ENCODE data around the gene ZSCAN12. TPM values are rescaled to one million over a fixed set of nuclear protein-coding genes. Genes with fewer than 3 reads are reported as not detected.

ZSCAN12 gene
- total and polyA plus RNA-seq, 2 of the 13 experiments (the other 11 are each of a cell fraction or from before 2014, with no cell fraction given) = 2.8 to 8.9 TPM

GRCh38 chr6:28335564-28336283, 63.8 kb downstream of the ZSCAN12 start, which contains the start of gene ZSCAN31 (continued):
- 0 out of 2 replicates have a peak, but pooled peaks have one; percentile 86 for TF ChIP-seq ZBTB3 (CRISPR knock-in tag; IDR thresholded peaks at IDR 0.05; ENCODE audit: borderline replicate concordance, low read depth)
- no peak for TF ChIP-seq LBX2 (CRISPR knock-in tag; IDR thresholded peaks at IDR 0.05; ENCODE audit: borderline replicate concordance)
- peak; percentile 44; the same call in 1 of the 2 replicates for TF ChIP-seq FOXO1 (CRISPR knock-in tag; IDR thresholded peaks at IDR 0.05)
- TF ChIP-seq ZFP36 (IDR thresholded peaks at IDR 0.05; ENCODE audit: borderline replicate concordance, low read depth, low read length, partially characterized antibody) = no peak
- peak; percentile 91 for TF ChIP-seq BRD4 (CRISPR knock-in tag; IDR thresholded peaks at IDR 0.05)
- TF ChIP-seq ZFP36L2 (CRISPR knock-in tag; IDR thresholded peaks at IDR 0.05) = no peak
- TF ChIP-seq SMAD3 (CRISPR knock-in tag; IDR thresholded peaks at IDR 0.05) = peak; percentile 30; the same call in 1 of the 2 replicates
- no peak for TF ChIP-seq ZNF616 (CRISPR knock-in tag; IDR thresholded peaks at IDR 0.05; ENCODE audit: low read depth)
- no peak for TF ChIP-seq NFATC3 (CRISPR knock-in tag; IDR thresholded peaks at IDR 0.05)
- 0 out of 2 replicates have a peak, but pooled peaks have one; percentile 32 for TF ChIP-seq ZNF333 (CRISPR knock-in tag; IDR thresholded peaks at IDR 0.05; ENCODE audit: borderline replicate concordance)
- TF ChIP-seq MAZ (IDR thresholded peaks at IDR 0.05; ENCODE audit: borderline replicate concordance, low read depth, low read length) = no peak
- peak; percentile 51 for TF ChIP-seq MAZ (CRISPR knock-in tag; IDR thresholded peaks at IDR 0.05; ENCODE audit: low read depth)
- no peak for TF ChIP-seq FOXO4 (CRISPR knock-in tag; conservative IDR thresholded peaks at IDR 0.05)
- peak; percentile 92 for TF ChIP-seq TOE1 (CRISPR knock-in tag; IDR thresholded peaks at IDR 0.05)
- TF ChIP-seq ATF7-NPFF (CRISPR knock-in tag; IDR thresholded peaks at IDR 0.05; ENCODE audit: low read depth) = 0 out of 2 replicates have a peak, but pooled peaks have one; percentile 72
- TF ChIP-seq KLF9 (CRISPR knock-in tag; IDR thresholded peaks at IDR 0.05; ENCODE audit: low read depth) = peak; percentile 86; the same call in 1 of the 2 replicates
- TF ChIP-seq ZNF709 (CRISPR knock-in tag; IDR thresholded peaks at IDR 0.05) = peak; percentile 90; the same call in 1 of the 2 replicates
- TF ChIP-seq ERF (CRISPR knock-in tag; IDR thresholded peaks at IDR 0.05) = peak; percentile 70
- peak; percentile 91; the same call in 1 of the 2 replicates for TF ChIP-seq HMGXB3 (CRISPR knock-in tag; IDR thresholded peaks at IDR 0.05; ENCODE audit: borderline replicate concordance)
- TF ChIP-seq MAX (IDR thresholded peaks at IDR 0.05) = peak; percentile 59
- TF ChIP-seq ZBTB49 (CRISPR knock-in tag; IDR thresholded peaks at IDR 0.05; ENCODE audit: borderline replicate concordance) = no peak

All from HepG2 (cell line).